Thymus (tissue), 11 donors: Measurements from ENCODE around the gene C1QB. TPM values are rescaled to one million over a fixed set of nuclear protein-coding genes. Genes with fewer than 3 reads are reported as not detected.
"Not testable (repeated sequence)": the region's sequence is repeated elsewhere in the genome, so short reads cannot be mapped to it uniquely, and the experiment has no call there.

Experiments
- DNase-seq, 9 donors: peaks; one replicate each; pipeline ENCODE4 v3.0.0-alpha.2; 2013; ENCODE audit warnings: low spot score in 9 of 9, low read depth in 6 of 9, missing footprints in 1 of 9
- H3K27ac ChIP-seq, 2 donors: one replicate each; pipeline ENCODE4 v1.5.1; 2013; ENCODE audit warnings: control low read depth in 1 of 2, low read depth in 1 of 2, low read length in 1 of 2, mild to moderate bottlenecking in 1 of 2, moderate library complexity in 1 of 2
- H3K27me3 ChIP-seq, 2 donors: one replicate each; pipeline ENCODE4 v1.5.1; 2013; ENCODE audit warnings: low read length in 1 of 2; ENCODE audit not compliant: control insufficient read depth in 2 of 2, insufficient read depth in 1 of 2
- H3K36me3 ChIP-seq, 2 donors: one replicate each; pipeline ENCODE4 v1.5.1; 2013; ENCODE audit warnings: low read length in 1 of 2, mild to moderate bottlenecking in 1 of 2, moderate library complexity in 1 of 2; ENCODE audit not compliant: control insufficient read depth in 2 of 2, insufficient read depth in 2 of 2
- H3K4me1 ChIP-seq, 2 donors: one replicate each; pipeline ENCODE4 v1.5.1; 2013; ENCODE audit warnings: low read length in 2 of 2; ENCODE audit not compliant: control insufficient read depth in 2 of 2, insufficient read depth in 2 of 2
- H3K4me3 ChIP-seq, 2 donors: one replicate each; pipeline ENCODE4 v1.5.1; 2013; ENCODE audit warnings: low read length in 2 of 2, control low read depth in 1 of 2, mild to moderate bottlenecking in 1 of 2
- H3K9me3 ChIP-seq, 2 donors: one replicate each; pipeline ENCODE4 v1.5.1; 2013; ENCODE audit warnings: low read length in 1 of 2, mild to moderate bottlenecking in 1 of 2; ENCODE audit not compliant: control insufficient read depth in 2 of 2, insufficient read depth in 1 of 2
- WGBS: extraction: QIAGEN DNeasy Blood & Tissue Kit; methylation state at CpG from one replicate; pipeline ENCODE4 v1.1.7; 2013; 5-methylcytosine and 5-hydroxymethylcytosine counted together
- polyA plus RNA-seq: library from polyadenylated mRNA; stranded (reverse); fragments of 200-250 nt; gene quantifications from one replicate; pipeline ENCODE4 v1.2.3, GENCODE V29; 2013
- total RNA-seq: library from RNA; stranded (reverse); fragments of 120-200 nt; gene quantifications from one replicate; pipeline ENCODE4 v1.2.4, GENCODE V29; 2013
- donor health status: healthy.

C1QB gene
- total and polyA plus RNA-seq, 2 donors = 118 to 159 TPM

DNA sequence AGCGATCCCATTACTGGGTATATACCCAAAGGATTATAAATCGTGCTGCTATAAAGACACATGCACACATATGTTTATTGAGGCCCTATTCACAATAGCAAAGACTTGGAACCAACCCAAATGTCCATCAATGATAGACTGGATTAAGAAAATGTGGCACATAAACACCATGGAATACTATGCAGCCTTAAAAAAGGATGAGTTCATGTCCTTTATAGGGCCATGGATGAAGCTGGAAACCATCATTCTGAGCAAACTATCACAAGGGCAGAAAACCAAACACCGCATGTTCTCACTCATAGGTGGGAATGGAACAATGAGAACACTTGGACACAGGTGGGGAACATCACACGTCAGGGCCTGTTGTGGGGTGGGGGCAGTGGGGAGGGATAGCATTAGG lies 53.1 kb downstream of the C1QB start:
- 95% methylated on average over 4 of the region's 4 CpGs for WGBS
- H3K4me3 ChIP-seq, H3K4me1 ChIP-seq, H3K9me3 ChIP-seq, H3K27ac ChIP-seq, DNase-seq, H3K36me3 ChIP-seq: not testable (repeated sequence)
- H3K27me3 ChIP-seq = peaks cover 21 to 33% of the 10 kb centered on the region in 2 donors

DNA sequence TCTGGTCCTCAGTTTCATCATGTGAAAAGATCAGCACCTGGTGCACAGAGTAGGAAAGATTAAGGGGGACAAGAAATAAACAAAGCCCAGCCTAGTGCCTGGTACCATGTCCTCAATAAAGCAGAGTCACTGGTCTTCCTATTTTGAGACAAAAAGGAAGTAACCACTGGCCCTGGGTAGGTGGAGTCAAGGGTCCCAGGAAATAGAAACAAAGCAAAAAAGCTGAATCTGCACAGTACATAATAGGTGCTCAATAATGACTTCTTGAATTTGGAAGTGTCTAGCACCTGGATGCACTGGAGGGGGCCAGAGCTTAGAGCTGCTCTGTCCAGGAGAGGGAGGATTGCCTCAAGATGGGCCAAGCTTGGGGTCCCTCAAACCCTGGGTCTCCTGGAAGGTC lies 55.7 kb downstream of the C1QB start:
- no peak overlapping the region for H3K4me3 ChIP-seq
- no peaks in the 10 kb centered on the region for H3K9me3 ChIP-seq
- H3K27ac ChIP-seq = no peak overlapping the region
- DNase-seq = no peak
- no peaks in the 10 kb centered on the region for H3K36me3 ChIP-seq
- H3K27me3 ChIP-seq = peaks cover 43 to 57% of the 10 kb centered on the region in 2 donors
- H3K4me1 ChIP-seq = no peaks in the 10 kb centered on the region

DNA sequence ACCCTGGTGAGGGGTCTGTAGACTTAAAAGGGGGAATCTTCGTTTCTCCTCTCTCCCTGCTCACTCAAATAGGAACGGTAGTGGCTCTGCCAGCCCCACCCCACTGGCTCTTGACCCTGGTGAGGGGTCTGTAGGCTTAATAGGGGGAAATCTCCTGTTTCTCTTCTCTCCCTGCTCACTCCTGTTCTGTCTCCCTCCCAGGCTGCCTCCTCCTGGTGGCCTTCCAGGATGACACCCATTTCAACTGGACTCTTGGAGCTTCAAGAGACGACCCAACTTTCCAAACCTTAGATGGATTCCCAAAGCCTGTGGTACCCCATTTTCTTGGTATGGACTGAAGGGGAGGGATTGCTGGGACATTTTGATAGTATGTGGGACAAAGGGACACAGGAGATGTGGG lies 56.2 kb downstream of the C1QB start:
- peaks cover 43 to 61% of the 10 kb centered on the region in 2 donors for H3K27me3 ChIP-seq
- 87% methylated on average over 3 of the region's 3 CpGs for WGBS
- no peaks in the 10 kb centered on the region for H3K36me3 ChIP-seq
- H3K9me3 ChIP-seq = no peaks in the 10 kb centered on the region
- no peak for DNase-seq
- H3K4me3 ChIP-seq = no peak overlapping the region
- H3K4me1 ChIP-seq = no peaks in the 10 kb centered on the region
- H3K27ac ChIP-seq = no peak overlapping the region

DNA sequence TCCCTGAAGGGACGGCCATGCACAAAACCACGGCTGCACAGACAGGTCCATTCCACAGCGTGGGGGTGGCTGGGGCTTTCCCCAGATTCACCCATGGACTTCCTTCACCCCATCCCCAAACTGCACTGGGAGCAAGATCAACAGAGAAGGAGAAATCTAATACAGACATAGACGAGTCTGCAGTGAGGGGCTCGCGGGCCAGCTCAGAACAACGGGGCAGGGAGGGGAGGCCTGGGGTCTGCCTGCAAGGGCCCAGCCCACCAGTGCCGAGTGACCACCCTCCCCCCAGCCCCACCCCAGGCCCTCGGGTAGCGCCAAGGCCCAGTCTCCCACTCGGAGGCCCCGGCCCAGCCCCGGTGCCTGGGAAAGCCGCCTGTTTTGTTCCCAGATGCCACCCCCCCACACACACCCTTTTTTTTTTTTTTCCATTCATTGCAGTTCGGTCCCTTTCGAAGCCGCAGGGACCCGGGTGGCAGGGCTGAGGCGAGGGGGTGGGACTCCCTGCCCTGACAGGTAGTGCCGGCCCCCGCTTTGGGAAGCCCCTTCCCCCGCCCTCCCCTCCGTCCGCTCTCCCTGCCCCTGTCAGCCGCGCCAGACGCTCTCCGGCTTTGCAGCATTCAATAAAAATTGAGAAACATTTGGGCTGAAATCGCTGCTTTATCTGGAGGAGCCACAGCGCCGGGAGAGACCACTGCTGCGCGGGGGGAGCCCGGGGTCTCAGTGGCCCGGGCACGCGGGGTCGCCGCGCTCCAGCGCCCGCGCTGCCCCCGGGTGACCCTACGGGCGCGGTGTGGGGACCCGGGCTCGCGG lies 57.1 kb downstream of the C1QB start:
- H3K27ac ChIP-seq = no peak overlapping the region
- H3K4me3 ChIP-seq = peak overlapping the region in 1 of 2 donors; percentile 47
- 6% methylated on average over 50 of the region's 50 CpGs for WGBS
- no peaks in the 10 kb centered on the region for H3K9me3 ChIP-seq
- peak in 2 of 9 donors; percentile 8 to 33 for DNase-seq
- no peaks in the 10 kb centered on the region for H3K36me3 ChIP-seq
- H3K4me1 ChIP-seq = no peaks in the 10 kb centered on the region
- H3K27me3 ChIP-seq = peaks cover 43 to 62% of the 10 kb centered on the region in 2 donors

DNA sequence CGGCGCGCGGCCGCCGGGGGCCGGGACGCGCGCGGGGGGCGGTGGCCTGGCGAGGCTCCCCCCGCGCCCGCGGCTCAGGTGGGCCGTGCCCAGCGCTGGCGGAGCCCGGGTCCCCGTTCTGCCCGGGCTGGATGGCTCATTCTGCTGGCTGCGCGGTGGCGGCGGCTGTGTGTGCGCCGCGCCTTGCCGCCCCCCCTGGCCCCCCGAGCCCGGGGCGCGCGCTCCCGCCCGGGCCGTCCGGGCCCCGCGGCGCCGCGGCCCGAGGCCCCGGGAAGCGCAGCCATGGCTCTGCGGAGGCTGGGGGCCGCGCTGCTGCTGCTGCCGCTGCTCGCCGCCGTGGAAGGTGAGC lies 57.6 kb downstream of the C1QB start, which contains the start of gene EPHB2:
Gene EPHB2, plus strand, starts transcription at position 139 of the 349 bp plus-strand sequence. Its CDS starts 144 bp downstream, at position 283.
- Histone ChIP-seq H3K4me1 (no peaks in the 10 kb centered on the region), H3K4me3 (peak within 1 kb of the TSS in 1 of 2 donors; percentile 47), H3K9me3 (no peaks in the 10 kb centered on the region), H3K27me3 (peaks cover 46 to 66% of the 10 kb centered on the region in 2 donors), H3K36me3 (no peaks in the 10 kb centered on the region), H3K27ac (no peak within 1 kb of the TSS)
- no peak for DNase-seq
- WGBS = under 1% methylated on average over 55 of the region's 55 CpGs

DNA sequence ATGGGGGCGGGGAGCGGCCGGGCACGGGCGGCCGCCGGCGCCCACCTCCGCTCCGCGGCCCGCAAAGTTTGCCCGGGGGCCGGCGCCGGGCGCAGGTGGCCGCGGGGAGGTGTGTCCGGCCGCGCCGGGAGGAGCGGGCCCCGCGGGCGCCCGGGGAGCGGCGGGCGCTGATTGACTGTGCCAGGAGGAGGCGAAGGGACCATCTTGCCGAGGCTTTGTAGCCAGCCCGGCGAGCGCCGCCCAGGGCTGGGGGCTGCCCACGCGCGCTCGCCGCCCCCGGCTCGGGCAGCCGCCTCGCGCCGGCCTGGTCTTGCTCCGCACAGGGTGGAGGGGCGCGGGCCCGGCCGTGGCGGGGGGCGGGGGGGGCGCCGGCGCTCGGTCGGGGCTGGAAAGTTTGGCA lies 58.0 kb downstream of the C1QB start:
- H3K4me3 ChIP-seq = peak overlapping the region in 1 of 2 donors; percentile 47
- H3K4me1 ChIP-seq = no peaks in the 10 kb centered on the region
- no peak overlapping the region for H3K27ac ChIP-seq
- DNase-seq = no peak
- WGBS = 1% methylated on average over 60 of the region's 60 CpGs
- H3K27me3 ChIP-seq = peaks cover 46 to 66% of the 10 kb centered on the region in 2 donors
- no peaks in the 10 kb centered on the region for H3K36me3 ChIP-seq
- no peaks in the 10 kb centered on the region for H3K9me3 ChIP-seq

Other genes with a start within 250 kb of the C1QB start
- gene ZBTB40, start 201.4 kb upstream of the C1QB start, total RNA-seq = 8.7 TPM
- 8.4 TPM for gene ZBTB40, start 201.4 kb upstream of the C1QB start, polyA plus RNA-seq
- gene EPHA8, start 89.7 kb upstream of the C1QB start, total RNA-seq = not detected
- gene EPHA8, start 89.7 kb upstream of the C1QB start, polyA plus RNA-seq = 0.05 TPM
- gene C1QA, start 16.6 kb upstream of the C1QB start, total RNA-seq = 153 TPM
- gene C1QA, start 16.6 kb upstream of the C1QB start, polyA plus RNA-seq = 192 TPM
- 83.0 TPM for gene C1QC, start 9.6 kb upstream of the C1QB start, total RNA-seq
- gene C1QC, start 9.6 kb upstream of the C1QB start, polyA plus RNA-seq = 129 TPM
- 2.6 TPM for gene EPHB2, start 57.6 kb downstream of the C1QB start, total RNA-seq
- 1.6 TPM for gene EPHB2, start 57.6 kb downstream of the C1QB start, polyA plus RNA-seq